Measurements from ENCODE around the gene AKAP13. TPM values are rescaled to one million over a fixed set of nuclear protein-coding genes. Genes with fewer than 3 reads are reported as not detected.

AKAP13 gene
- total RNA-seq, 4 donors from 2014 or later, result 332 to 362 (median 351) TPM

- no peaks in the 10 kb centered on the region for H3K27me3 ChIP-seq
- peaks cover 0 to 50% (median 27%) of the 10 kb centered on the region in 4 donors for H3K4me1 ChIP-seq
- 97% methylated on average over 39 to 41 of the region's 42 CpGs for WGBS, 2 donors
- H3K4me3 ChIP-seq, result no peak overlapping the region
- no peak overlapping the region for H3K27ac ChIP-seq
- no peaks in the 10 kb centered on the region for H3K9me3 ChIP-seq
- no peak for DNase-seq (ENCODE audit: low spot score in 2 of 2)
- no peak for TF ChIP-seq EP300 (IDR thresholded peaks at IDR 0.05)
- TF ChIP-seq CTCF (IDR thresholded peaks at IDR 0.05), result no peak
- TF ChIP-seq POLR2A (IDR thresholded peaks at IDR 0.05), result no peak
- peaks cover 0 to 19% (median 0%) of the 10 kb centered on the region in 3 donors for H3K36me3 ChIP-seq
Observed at GRCh38 chr15:85769182-85769900, 388.9 kb downstream of the AKAP13 start.

GRCh38 chr15:85770096-85771041, 390.0 kb downstream of the AKAP13 start:
- Histone ChIP-seq H3K4me1 (peaks cover 0 to 40% (median 23%) of the 10 kb centered on the region in 4 donors), H3K27ac (peak overlapping the region in 2 of 4 donors; percentile 77 to 92), H3K4me3 (no peak overlapping the region), H3K27me3 (no peaks in the 10 kb centered on the region), H3K36me3 (peaks cover 0 to 19% (median 0%) of the 10 kb centered on the region in 3 donors), H3K9me3 (no peaks in the 10 kb centered on the region)
- no peak for DNase-seq (ENCODE audit: low spot score in 2 of 2)
- TF ChIP-seq CTCF (IDR thresholded peaks at IDR 0.05) (no peak), EP300 (IDR thresholded peaks at IDR 0.05) (no peak), POLR2A (IDR thresholded peaks at IDR 0.05) (no peak)
- WGBS, 2 donors, result 85 to 90% methylated on average over 16 to 21 of the region's 21 CpGs

GRCh38 chr15:85771271-85771670, 390.9 kb downstream of the AKAP13 start:
- TF ChIP-seq POLR2A (IDR thresholded peaks at IDR 0.05) (no peak), CTCF (IDR thresholded peaks at IDR 0.05) (no peak), EP300 (IDR thresholded peaks at IDR 0.05) (no peak)
- no peaks in the 10 kb centered on the region for H3K27me3 ChIP-seq
- whole genome bisulfite sequencing, 2 donors, result 51 to 54% methylated on average over 5 of the region's 5 CpGs
- H3K27ac ChIP-seq, result peak overlapping the region in 2 of 4 donors; percentile 77 to 92
- no peak for DNase-seq (ENCODE audit: low spot score in 2 of 2)
- no peak overlapping the region for H3K4me3 ChIP-seq
- H3K9me3 ChIP-seq, result no peaks in the 10 kb centered on the region
- H3K4me1 ChIP-seq, result peaks cover 0 to 35% (median 19%) of the 10 kb centered on the region in 4 donors
- peaks cover 0 to 19% (median 0%) of the 10 kb centered on the region in 3 donors for H3K36me3 ChIP-seq

- peaks cover 0 to 31% (median 18%) of the 10 kb centered on the region in 4 donors for H3K4me1 ChIP-seq
- peak in 1 of 2 donors; percentile 87 for TF ChIP-seq EP300 (IDR thresholded peaks at IDR 0.05)
- no peak for TF ChIP-seq POLR2A (IDR thresholded peaks at IDR 0.05)
- TF ChIP-seq CTCF (IDR thresholded peaks at IDR 0.05), result no peak
- no peaks in the 10 kb centered on the region for H3K27me3 ChIP-seq
- peak overlapping the region; percentile 28 to 92 (median 64) for H3K27ac ChIP-seq
- no peaks in the 10 kb centered on the region for H3K9me3 ChIP-seq
- H3K4me3 ChIP-seq, result no peak overlapping the region
- WGBS, 2 donors, result 31% methylated on average over 11 to 13 of the region's 13 CpGs
- peaks cover 0 to 19% (median 0%) of the 10 kb centered on the region in 3 donors for H3K36me3 ChIP-seq
- peak; percentile 46 to 73 for DNase-seq (ENCODE audit: low spot score in 2 of 2)
Observed at GRCh38 chr15:85771781-85772445, 391.5 kb downstream of the AKAP13 start.
